ENCODE results near the gene KRT39.
A peak's percentile ranks its signal among the peaks of the same experiment; 100 is the strongest.
"Not testable (repeated sequence)": the region's sequence is repeated elsewhere in the genome, so short reads cannot be mapped to it uniquely, and the experiment has no call there.

KRT39 gene

GRCh38 chr17:40936976-40937375 is 29.8 kb downstream of the KRT39 start:
- no peak for DNase-seq

DNA sequence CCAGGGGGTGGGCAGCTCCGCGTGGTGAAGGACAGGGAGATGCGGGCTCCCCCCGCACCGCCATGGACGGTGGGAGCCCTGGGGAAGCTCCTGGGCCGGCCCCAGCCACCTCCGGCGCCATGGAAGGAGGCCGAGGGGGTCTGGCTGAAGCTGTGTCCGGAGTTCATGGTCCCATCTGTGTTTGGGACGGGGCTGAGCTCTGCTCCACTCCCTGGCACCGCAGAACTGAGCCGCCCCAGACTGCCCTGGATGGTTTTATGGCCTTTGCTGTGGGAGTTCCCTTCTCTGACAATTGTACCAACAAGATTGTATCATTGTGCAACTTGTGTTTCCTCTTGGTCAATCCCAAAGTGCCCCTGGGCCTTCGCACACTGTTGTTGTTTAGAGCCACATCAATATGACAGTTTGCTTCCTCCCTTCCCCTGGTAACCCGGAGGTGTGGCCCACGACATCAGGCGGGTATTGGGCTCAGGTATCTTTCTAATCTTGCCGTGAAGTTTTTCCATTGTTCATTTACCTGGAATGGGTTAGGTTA is 30.2 kb downstream of the KRT39 start:
- DNase-seq, result no peak

- no peak for DNase-seq
Measured at GRCh38 chr17:40935624-40936023, 31.1 kb downstream of the KRT39 start.

DNA sequence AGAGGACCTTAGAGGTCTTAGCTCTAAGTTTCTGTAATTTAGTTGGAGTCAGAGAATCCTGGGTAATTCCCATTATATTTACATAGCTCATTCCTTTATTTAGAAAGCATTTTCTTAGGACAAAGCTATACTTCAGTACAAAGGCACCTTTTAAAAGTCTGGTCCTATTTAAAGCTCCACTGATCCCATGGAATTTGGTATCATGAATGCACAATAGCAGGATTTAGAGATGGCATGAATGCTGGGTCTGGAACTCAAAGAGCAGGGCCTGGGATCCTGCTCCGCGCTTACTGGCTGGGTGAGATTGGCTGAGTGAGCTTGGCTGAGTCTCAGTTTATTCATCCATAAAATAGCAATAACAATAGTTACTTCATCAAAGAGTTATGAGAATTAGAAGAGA is 34.1 kb downstream of the KRT39 start:
- no peak for DNase-seq

- DNase-seq, result no peak
Measured at GRCh38 chr17:40931311-40931710, 35.4 kb downstream of the KRT39 start.

DNA sequence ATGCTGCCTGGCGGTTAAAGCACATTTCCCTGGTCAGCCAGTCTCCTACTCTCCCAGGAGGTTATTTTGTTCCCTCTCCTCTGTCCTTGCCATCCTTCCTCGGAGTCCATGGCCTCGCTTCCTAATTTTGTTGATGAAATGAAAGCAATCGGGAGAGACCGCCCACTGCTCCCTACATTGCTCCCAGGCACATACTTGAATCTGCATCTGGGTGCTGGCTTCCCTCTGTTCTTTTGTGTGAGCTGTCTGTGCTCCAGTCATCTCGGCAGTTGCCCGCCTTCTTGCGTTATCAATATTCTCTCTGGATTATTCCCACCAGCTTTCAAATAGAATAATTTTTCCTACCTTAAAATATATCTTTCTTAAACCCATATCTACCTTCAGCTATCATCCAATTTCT is 40.4 kb downstream of the KRT39 start:
- DNase-seq, result no peak

GRCh38 chr17:40922239-40922638 is 44.5 kb downstream of the KRT39 start:
- DNase-seq, result no peak

- no peak for DNase-seq
Measured at GRCh38 chr17:40921026-40921425, 45.7 kb downstream of the KRT39 start.

DNA sequence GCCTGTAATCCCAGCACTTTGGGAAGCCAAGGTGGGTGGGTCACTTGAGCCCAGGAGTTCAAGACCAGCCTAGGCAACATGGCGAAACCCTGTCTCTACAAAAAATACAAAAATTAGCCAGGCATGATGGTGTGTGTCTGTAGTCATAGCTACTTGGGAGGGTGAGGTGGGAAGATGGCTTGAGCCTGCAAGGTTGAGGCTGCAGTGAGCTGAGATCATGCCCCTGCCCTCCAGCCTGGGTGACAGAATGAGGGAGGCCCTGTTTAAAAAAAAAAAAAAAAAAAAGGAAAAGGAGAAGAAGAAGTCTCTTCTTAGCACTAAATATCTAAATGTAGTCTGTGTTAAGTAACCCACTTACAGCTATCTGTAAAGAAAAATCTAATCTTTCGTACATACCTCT is 49.6 kb downstream of the KRT39 start:
- DNase-seq, result not testable (repeated sequence)

DNA sequence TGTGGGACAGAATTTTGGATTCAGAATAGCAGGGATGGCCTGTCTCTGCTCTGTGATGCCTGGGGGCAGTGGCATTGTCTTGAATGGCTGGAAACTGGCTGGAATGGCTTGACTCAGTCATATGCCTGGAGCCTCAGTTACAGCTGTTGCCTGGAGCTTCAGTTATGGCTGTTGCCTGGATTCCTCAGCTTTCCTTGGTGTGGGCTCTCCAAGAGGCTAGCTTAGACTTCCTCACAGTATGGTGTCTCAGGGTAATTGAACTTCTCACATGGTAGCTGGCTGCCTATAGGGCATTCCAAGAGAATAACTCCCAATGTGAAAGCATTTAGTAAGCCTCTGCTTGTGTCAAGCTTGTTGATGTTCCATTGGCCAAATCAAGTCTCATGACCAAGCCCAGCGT is 50.4 kb downstream of the KRT39 start:
- no peak for DNase-seq

- no peak for DNase-seq
Measured at GRCh38 chr17:40915721-40916256, 51.0 kb downstream of the KRT39 start.

DNA sequence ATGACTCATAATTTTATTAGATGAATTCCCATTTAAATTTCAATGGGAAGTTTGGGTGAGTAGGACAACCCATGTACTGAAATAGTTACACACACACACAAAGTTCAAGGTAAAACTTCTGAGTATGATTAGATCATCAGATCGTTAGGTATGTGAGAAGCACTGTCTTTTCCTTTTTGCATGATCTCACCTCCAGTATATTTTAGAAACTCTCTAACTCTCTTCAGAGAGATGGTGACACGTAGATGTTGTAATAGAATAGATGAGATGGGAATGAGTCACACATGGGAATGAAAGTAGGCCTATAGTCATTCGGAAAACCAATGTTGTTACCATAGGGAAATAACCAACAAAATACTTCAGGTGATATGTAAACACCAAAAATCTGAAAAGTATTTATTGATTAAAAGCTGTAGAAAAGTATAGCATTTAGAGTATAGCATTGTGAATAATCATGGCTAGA is 51.5 kb downstream of the KRT39 start:
- DNase-seq, result no peak

DNA sequence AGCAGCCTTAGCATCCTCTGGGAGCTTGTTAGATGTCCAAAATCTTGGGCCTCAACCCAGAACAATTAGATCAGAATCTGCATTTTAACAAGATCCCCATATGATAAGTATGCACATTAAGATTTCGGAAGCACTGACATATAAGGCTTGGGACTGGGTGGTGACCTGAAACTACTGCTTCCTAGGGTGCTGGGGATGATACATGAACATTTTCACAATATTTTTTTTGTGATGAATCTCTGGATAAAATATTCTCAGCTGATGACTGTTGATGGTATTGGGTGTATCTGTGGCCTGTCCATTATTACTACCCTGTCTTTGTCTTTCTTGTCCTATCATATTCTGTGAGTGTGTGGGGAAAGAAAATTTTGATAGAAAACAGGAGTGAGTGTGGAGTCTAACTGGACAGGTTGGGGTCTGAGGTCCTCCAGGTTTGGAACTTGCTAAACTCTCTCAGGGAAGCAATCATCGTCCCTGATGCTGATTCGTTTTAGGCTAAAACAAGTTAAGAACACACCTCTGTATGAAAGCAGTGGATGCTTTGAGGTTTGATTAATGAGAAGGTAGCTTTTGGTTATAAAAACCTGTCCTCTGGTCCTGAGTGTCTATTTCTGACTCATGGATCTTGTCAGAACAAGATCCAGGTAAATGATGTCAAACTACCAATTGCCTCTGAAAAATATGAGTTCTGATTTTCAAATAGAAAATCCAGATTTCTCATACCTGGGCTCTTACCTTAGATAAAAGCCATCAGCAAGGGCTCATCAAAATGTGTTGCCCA is 52.5 kb downstream of the KRT39 start:
- DNase-seq, result no peak

DNA sequence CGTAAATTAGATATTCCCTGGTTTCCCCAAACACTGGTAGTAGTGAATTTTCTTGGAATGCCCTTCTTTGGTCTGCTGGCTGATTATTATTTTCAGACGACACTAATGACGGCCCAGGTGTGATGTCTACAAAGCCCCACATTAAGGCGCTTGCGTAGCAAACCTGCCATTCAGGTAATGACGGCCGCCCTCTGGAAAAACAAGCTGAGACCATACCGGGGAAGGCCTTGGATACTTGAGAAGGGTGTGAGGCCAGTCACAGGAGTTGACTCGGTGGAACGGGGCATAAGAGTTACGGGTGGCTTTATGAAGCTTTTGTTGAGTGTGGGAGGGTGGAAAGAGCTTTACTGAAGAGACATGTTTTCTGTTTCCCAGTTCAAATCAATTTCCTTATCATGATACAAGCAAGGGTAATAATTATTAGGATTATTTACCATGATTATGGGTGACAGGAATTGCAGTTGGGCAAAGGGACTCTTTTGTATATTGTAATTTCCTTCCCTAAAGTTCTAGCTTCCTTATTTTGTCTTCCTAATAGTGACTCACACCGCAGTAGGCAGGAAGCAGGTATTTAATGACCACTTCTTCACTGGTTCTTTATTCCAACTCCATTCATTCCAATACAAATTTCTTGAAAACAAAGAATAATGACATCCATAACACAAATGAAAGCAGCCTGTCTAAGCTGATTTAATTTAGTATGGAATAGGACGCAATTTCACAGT is 54.1 kb downstream of the KRT39 start:
- DNase-seq, result no peak

DNA sequence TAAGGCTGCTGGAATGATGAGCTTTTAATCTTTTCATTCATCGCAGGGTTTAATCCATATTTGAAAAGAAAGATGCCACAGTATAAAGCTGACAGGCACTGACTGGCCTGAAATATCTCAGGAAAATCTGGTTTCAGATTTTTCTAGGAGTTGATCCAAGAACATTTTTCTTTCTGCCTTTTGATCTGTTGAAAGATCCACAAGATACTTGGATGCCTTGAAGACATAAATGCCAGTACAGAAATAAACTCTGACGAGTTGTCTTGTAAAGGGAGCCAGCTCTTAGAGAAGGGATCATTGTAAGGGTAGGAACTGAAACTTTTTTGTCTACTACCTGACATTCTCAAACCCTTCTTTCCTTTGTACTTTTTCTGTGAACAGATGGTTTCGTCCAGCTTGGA is 56.3 kb downstream of the KRT39 start:
- no peak for DNase-seq

DNA sequence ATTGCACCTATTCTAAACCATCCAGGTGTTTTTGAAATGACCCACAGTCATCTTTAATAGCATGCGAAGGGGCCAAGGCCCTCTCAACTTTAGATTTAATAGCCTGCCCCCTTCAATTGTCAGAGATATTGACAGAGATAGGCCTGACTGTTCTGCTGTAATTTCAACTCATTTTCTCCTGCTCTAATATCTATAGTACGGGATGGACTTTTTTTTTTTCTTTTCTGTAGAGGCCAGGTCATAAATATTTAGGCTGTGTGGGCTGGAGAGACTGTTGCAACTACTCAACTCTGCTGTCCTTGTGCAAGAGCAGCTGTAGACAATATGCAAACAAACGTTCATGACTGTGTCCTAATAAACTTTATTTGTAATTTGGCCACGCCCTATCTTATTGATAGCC is 57.0 kb downstream of the KRT39 start:
- DNase-seq, result no peak

DNA sequence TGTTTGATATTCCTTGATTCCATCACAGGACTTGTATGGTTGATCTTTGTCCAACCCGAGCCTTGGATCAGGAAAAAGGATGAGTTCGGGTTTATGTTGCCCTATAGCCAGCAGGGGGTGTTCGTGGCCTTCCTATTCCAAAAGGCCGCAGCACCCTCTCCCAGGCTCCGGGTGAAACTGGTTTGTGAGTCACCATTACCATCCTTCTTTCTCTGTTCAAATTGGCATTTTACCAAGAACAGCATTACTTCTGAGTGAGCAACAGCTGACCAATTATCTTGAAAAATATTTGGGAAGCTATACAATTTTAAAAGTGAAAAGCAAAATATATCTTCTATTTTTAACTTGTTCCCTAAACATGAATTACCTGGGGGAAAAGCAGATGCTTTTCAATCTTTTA is 57.4 kb downstream of the KRT39 start:
- DNase-seq, result peak; percentile 61

All from stimulated activated CD4-positive, alpha-beta T cell treated with anti-CD3 and anti-CD28 coated beads, Interleukin-4, amount 100 ng/mL, for 1 hour (primary cell).